HepG2 (cell line): ENCODE data around the gene CBY1. TPM values are rescaled to one million over a fixed set of nuclear protein-coding genes. Genes with fewer than 3 reads are reported as not detected.

Source experiments
- ARNT2 ChIP-seq: sonication (generic); formaldehyde crosslinking; IDR thresholded peaks from 2 replicates; pipeline ENCODE4 v1.8.0; 2022; ENCODE audit warnings: mild to moderate bottlenecking, low read depth, missing genetic modification reagents, moderate library complexity
- CCAR2 ChIP-seq: fragments of 200-400 bp; formaldehyde crosslinking; optimal IDR thresholded peaks from 2 replicates; pipeline ENCODE3; 2018; ENCODE audit warnings: low read depth, mild to moderate bottlenecking, low read length, moderate library complexity
- E2F5 ChIP-seq: sonication (generic); formaldehyde crosslinking; conservative IDR thresholded peaks from 2 replicates; pipeline ENCODE4 v1.4.0; 2020; ENCODE audit warnings: missing genetic modification reagents
- FOXA3 ChIP-seq: IDR thresholded peaks from 2 replicates; pipeline ENCODE4 v1.6.1; 2016; ENCODE audit warnings: missing genetic modification reagents, missing compliant biosample characterization
- FOXP1 ChIP-seq, 2 experiments: fragments of 450-650 bp in 1 of 2; IDR thresholded peaks; 2 replicates each; pipeline ENCODE4 v1.6.1; 2017 to 2018; ENCODE audit warnings: antibody characterized with exemption in 1 of 2
- HDAC6 ChIP-seq: fragments of 200-600 bp; sonication (generic); IDR thresholded peaks from 2 replicates; pipeline ENCODE4 v1.7.0; 2017; ENCODE audit warnings: mild to moderate bottlenecking, antibody characterized with exemption, low read length, low read depth
- KLF11 ChIP-seq: IDR thresholded peaks from 2 replicates; pipeline ENCODE4 v1.6.1; 2016; ENCODE audit warnings: missing compliant biosample characterization
- MAF1 ChIP-seq: sonication (generic); formaldehyde crosslinking; IDR thresholded peaks from 2 replicates; pipeline ENCODE4 v1.5.0; 2020; ENCODE audit warnings: missing genetic modification reagents, borderline replicate concordance
- NFIB ChIP-seq: sonication (generic); formaldehyde crosslinking; IDR thresholded peaks from 2 replicates; pipeline ENCODE4 v1.9.0; 2021; ENCODE audit warnings: missing genetic modification reagents, mild to moderate bottlenecking, borderline replicate concordance
- NR2C2 ChIP-seq: sonication (generic); formaldehyde crosslinking; IDR thresholded peaks from 2 replicates; pipeline ENCODE4 v1.4.0; 2020; ENCODE audit warnings: missing genetic modification reagents, mild to moderate bottlenecking, moderate library complexity, borderline replicate concordance
- PREB ChIP-seq: sonication (generic); formaldehyde crosslinking; IDR thresholded peaks from 2 replicates; pipeline ENCODE4 v1.4.0; 2020; ENCODE audit warnings: missing genetic modification reagents
- SKI ChIP-seq: fragments of 450-650 bp; IDR thresholded peaks from one replicate; pipeline ENCODE4 v1.6.1; 2018; ENCODE audit warnings: mild to moderate bottlenecking; ENCODE audit not compliant: partially characterized antibody
- SMYD3 ChIP-seq: sonication (generic); formaldehyde crosslinking; IDR thresholded peaks from 2 replicates; pipeline ENCODE4 v1.8.1; 2023; ENCODE audit warnings: mild to moderate bottlenecking, missing genetic modification reagents
- SRSF4 ChIP-seq: fragments of 200-400 bp; formaldehyde crosslinking; IDR thresholded peaks from one replicate; pipeline ENCODE4 v1.6.1; 2018; ENCODE audit warnings: mild to moderate bottlenecking, low read depth, low read length, moderate library complexity; ENCODE audit not compliant: poor library complexity, severe bottlenecking
- TEAD2 ChIP-seq: sonication (generic); formaldehyde crosslinking; IDR thresholded peaks from 2 replicates; pipeline ENCODE4 v1.9.0; 2021; ENCODE audit warnings: missing genetic modification reagents
- TOE1 ChIP-seq: sonication (generic); formaldehyde crosslinking; IDR thresholded peaks from 2 replicates; pipeline ENCODE4 v1.4.0; 2020; ENCODE audit warnings: mild to moderate bottlenecking, missing genetic modification reagents
- ZNF142 ChIP-seq: sonication (generic); formaldehyde crosslinking; IDR thresholded peaks from 2 replicates; pipeline ENCODE4 v1.4.0; 2020; ENCODE audit warnings: missing genetic modification reagents
- ZNF674 ChIP-seq: sonication (generic); formaldehyde crosslinking; IDR thresholded peaks from 2 replicates; pipeline ENCODE4 v1.5.0; 2020; ENCODE audit warnings: low read depth, mild to moderate bottlenecking, missing genetic modification reagents
- ZNF678 ChIP-seq: sonication (generic); formaldehyde crosslinking; IDR thresholded peaks from 2 replicates; pipeline ENCODE4 v1.4.0; 2020; ENCODE audit warnings: mild to moderate bottlenecking, missing genetic modification reagents
- ZNF772 ChIP-seq: sonication (generic); formaldehyde crosslinking; IDR thresholded peaks from 2 replicates; pipeline ENCODE4 v1.5.0; 2020; ENCODE audit warnings: mild to moderate bottlenecking, missing genetic modification reagents
- polyA plus RNA-seq, 8 experiments: library from polyadenylated mRNA; depleted of rRNA in 3 of 8; stranded (reverse) in 7 of 8; unstranded in 1 of 8; fragments of >200 nt; fragmentation: Illumina TruSeq in 4 of 8; extraction: Trizol in 4 of 8; gene quantifications; 2 replicates each; pipeline versions ENCODE4 v1.2.1 to v1.2.3, GENCODE V29; 2011 to 2016; ENCODE audit warnings: low read depth in 4 of 8, missing spikeins in 1 of 8, mixed read lengths in 1 of 8; ENCODE audit not compliant: insufficient read depth in 1 of 8
- total RNA-seq, 5 experiments: library from RNA; depleted of rRNA; stranded (reverse); fragments of >200 nt; fragmentation: Illumina TruSeq; extraction: Trizol; gene quantifications; 2 replicates each; pipeline ENCODE4 v1.2.3, GENCODE V29; 2016; ENCODE audit warnings: low read depth in 1 of 5

CBY1 gene
- total and polyA plus RNA-seq, 2 of the 13 experiments (the other 11 are each of a cell fraction or from before 2014, with no cell fraction given) = 19.7 to 20.3 TPM

- TF ChIP-seq ARNT2 (0 out of 2 replicates have a peak, but pooled peaks have one; percentile 56), ZNF674 (CRISPR knock-in tag) (no peak), NR2C2 (CRISPR knock-in tag) (no peak; the same call in 1 of the 2 replicates), TEAD2 (CRISPR knock-in tag) (no peak), HDAC6 (no peak), SKI (no peak), ZNF772 (CRISPR knock-in tag) (no peak), SMYD3 (CRISPR knock-in tag) (no peak), NFIB (CRISPR knock-in tag) (no peak), FOXA3 (CRISPR knock-in tag) (peak; percentile 66), KLF11 (CRISPR knock-in tag) (no peak), E2F5 (CRISPR knock-in tag) (no peak), FOXP1 (IDR thresholded peaks at IDR 0.05) (peak; percentile 53; the same call in 1 of the 2 replicates), FOXP1 (CRISPR knock-in tag; IDR thresholded peaks at IDR 0.05) (no peak; the same call in 1 of the 2 replicates), TOE1 (CRISPR knock-in tag) (no peak), SRSF4 (no peak), ZNF142 (CRISPR knock-in tag) (no peak; the same call in none of the 2 replicates), MAF1 (CRISPR knock-in tag) (no peak), PREB (CRISPR knock-in tag) (no peak), ZNF678 (no peak), CCAR2 (no peak)
Observed at GRCh38 chr22:38705235-38706100, 49.0 kb downstream of the CBY1 start, which contains the start of gene GTPBP1 (continued).
